Endothelial cell (in vitro differentiated cells): ENCODE data around the gene NISCH. TPM values are rescaled to one million over a fixed set of nuclear protein-coding genes. Genes with fewer than 3 reads are reported as not detected.

Experiments
- DNase-seq: peaks from one replicate; pipeline ENCODE4 v3.0.0; 2021; ENCODE audit warnings: low spot score
- H3K27ac Mint-ChIP-seq: one replicate; pipeline ENCODE4 v1.8.0; 2021; ENCODE audit warnings: mixed read lengths, inconsistent platforms; ENCODE audit not compliant: unreplicated experiment
- H3K27me3 Mint-ChIP-seq: one replicate; pipeline ENCODE4 v1.8.0; 2021; ENCODE audit warnings: mild to moderate bottlenecking, moderate library complexity, mixed read lengths, inconsistent platforms; ENCODE audit not compliant: unreplicated experiment
- H3K36me3 Mint-ChIP-seq: one replicate; pipeline ENCODE4 v1.8.0; 2021; ENCODE audit warnings: mild to moderate bottlenecking, low read depth, mixed read lengths, inconsistent platforms; ENCODE audit not compliant: unreplicated experiment
- H3K4me1 Mint-ChIP-seq: one replicate; pipeline ENCODE4 v1.8.0; 2021; ENCODE audit warnings: mild to moderate bottlenecking, mixed read lengths, inconsistent platforms; ENCODE audit not compliant: unreplicated experiment
- H3K4me3 Mint-ChIP-seq: one replicate; pipeline ENCODE4 v1.8.0; 2021; ENCODE audit warnings: mild to moderate bottlenecking, mixed read lengths, inconsistent platforms; ENCODE audit not compliant: unreplicated experiment
- H3K9me3 Mint-ChIP-seq: one replicate; pipeline ENCODE4 v1.8.0; 2021; ENCODE audit warnings: mixed read lengths, inconsistent platforms; ENCODE audit not compliant: unreplicated experiment
- CTCF ChIP-seq: fragments of 200-600 bp; sonication (generic); IDR thresholded peaks from one replicate; pipeline ENCODE4 v1.5.0; 2021; ENCODE audit warnings: antibody characterized with exemption; ENCODE audit not compliant: unreplicated experiment
- total RNA-seq: library from RNA; stranded (reverse); fragmentation: NEBNext Ultra II Directional; extraction: Animal tissue kit (Norgen Biotek cat#: 25700); gene quantifications from one replicate; pipeline ENCODE4 v1.2.1, GENCODE V29; 2021; ENCODE audit not compliant: unreplicated experiment

The NISCH gene
- total RNA-seq, 1 donor from 2014 or later: 261 TPM

DNA sequence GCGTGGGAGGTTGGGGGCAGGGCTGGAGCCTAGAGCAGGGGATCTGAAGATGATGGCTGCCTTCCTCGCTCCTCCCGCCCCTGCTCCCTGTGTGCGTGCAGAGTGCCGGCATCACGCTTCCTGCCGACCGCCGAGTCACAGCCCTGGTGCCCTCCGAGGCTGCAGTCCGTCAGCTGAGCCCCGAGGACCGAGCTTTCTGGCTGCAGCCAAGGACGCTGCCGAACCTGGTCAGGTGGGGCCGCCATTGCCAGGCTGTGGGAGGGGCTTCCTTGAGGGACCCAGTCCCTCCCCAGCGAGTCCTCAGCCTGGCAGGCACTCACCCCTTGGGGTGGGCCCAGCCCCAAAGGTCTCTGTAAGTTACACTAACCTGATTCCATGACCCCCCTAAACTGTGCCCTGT is 57.3 kb downstream of the NISCH start:
- no peaks in the 10 kb centered on the region for H3K9me3 Mint-ChIP-seq
- TF ChIP-seq CTCF: no peak
- no peak overlapping the region for H3K4me3 Mint-ChIP-seq
- H3K27me3 Mint-ChIP-seq: peaks cover 10% of the 10 kb centered on the region
- H3K36me3 Mint-ChIP-seq: peaks cover 29% of the 10 kb centered on the region
- no peak for DNase-seq
- no peak overlapping the region for H3K27ac Mint-ChIP-seq
- H3K4me1 Mint-ChIP-seq: no peaks in the 10 kb centered on the region

DNA sequence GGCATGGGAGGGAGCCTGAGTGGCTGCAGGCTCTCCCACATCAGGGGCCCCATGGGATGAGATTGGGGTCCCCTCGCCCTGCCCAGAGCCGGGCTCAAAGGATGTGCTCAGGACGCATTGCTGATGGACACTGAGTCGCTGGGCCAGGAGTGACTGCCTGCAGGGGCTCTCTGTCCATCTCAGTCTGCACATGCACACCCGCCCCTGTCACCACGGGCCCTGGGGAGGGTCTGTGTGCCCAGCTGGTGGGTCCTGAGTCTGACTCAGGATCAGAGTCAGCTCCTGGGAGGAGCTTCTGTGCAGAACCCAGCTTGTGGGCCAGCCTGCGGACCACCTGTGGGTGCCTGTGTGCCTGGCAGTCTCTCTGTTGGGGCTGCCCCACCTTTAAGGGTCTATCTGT is 57.9 kb downstream of the NISCH start:
- Mint-ChIP-seq H3K27ac (no peak overlapping the region), H3K4me3 (no peak overlapping the region), H3K9me3 (no peaks in the 10 kb centered on the region), H3K27me3 (peaks cover 11% of the 10 kb centered on the region), H3K4me1 (no peaks in the 10 kb centered on the region), H3K36me3 (peaks cover 29% of the 10 kb centered on the region)
- DNase-seq: no peak
- no peak for TF ChIP-seq CTCF

DNA sequence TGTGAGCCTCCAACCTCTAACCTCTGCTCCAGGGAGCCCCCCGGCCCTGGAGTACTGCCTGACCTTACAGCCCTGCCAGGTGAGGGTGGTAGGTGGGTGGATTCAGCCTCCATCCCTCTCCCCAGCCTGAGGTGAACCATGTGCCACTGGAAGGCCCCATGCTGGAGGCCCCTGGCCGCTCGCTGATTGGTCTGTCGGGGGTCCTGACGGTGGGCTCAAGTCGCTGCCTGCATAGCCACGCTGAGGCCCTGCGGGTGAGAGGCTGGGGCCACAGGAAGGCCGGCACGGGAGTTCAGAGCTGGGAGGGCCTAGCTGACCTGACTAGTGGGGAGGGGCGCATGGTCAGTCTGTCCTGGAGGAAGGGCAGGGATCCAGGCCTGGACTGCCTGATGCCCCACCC is 59.2 kb downstream of the NISCH start:
- Mint-ChIP-seq H3K9me3 (no peaks in the 10 kb centered on the region), H3K27me3 (peaks cover 14% of the 10 kb centered on the region), H3K27ac (no peak overlapping the region), H3K4me3 (no peak overlapping the region), H3K36me3 (peaks cover 30% of the 10 kb centered on the region), H3K4me1 (no peaks in the 10 kb centered on the region)
- no peak for DNase-seq
- no peak for TF ChIP-seq CTCF

GRCh38 chr3:52515192-52515591 is 59.8 kb downstream of the NISCH start:
- Mint-ChIP-seq H3K27ac (no peak overlapping the region), H3K4me1 (no peaks in the 10 kb centered on the region), H3K27me3 (peaks cover 16% of the 10 kb centered on the region), H3K9me3 (no peaks in the 10 kb centered on the region), H3K4me3 (no peak overlapping the region), H3K36me3 (peaks cover 29% of the 10 kb centered on the region)
- no peak for DNase-seq
- no peak for TF ChIP-seq CTCF

- Mint-ChIP-seq H3K4me1 (no peaks in the 10 kb centered on the region), H3K36me3 (peaks cover 35% of the 10 kb centered on the region), H3K4me3 (no peak overlapping the region), H3K27me3 (peaks cover 17% of the 10 kb centered on the region), H3K27ac (no peak overlapping the region), H3K9me3 (no peaks in the 10 kb centered on the region)
- DNase-seq: no peak
- TF ChIP-seq CTCF: no peak
Observed at GRCh38 chr3:52516509-52517195, 61.2 kb downstream of the NISCH start.
